GM23248 (cell line): Measurements from ENCODE around the gene CCL20. TPM values are rescaled to one million over a fixed set of nuclear protein-coding genes. Genes with fewer than 3 reads are reported as not detected.

Experiments used
- DNase-seq: peaks from one replicate; pipeline ENCODE4 v3.0.0-alpha.2; 2015
- H2AFZ ChIP-seq: fragments of 200-600 bp; sonication (generic); 2 replicates; pipeline ENCODE4 v1.6.1; 2016; ENCODE audit warnings: antibody characterized with exemption
- H3F3A ChIP-seq: fragments of 200-600 bp; sonication (generic); 2 replicates; pipeline ENCODE4 v1.6.1; 2016; ENCODE audit warnings: mild to moderate bottlenecking, antibody characterized with exemption, mixed run types; ENCODE audit not compliant: insufficient read depth
- H3K27ac ChIP-seq: fragments of 200-600 bp; sonication (generic); 2 replicates; pipeline ENCODE4 v1.5.1; 2016; ENCODE audit warnings: mild to moderate bottlenecking
- H3K27me3 ChIP-seq: fragments of 200-600 bp; sonication (generic); replicated peaks from 2 replicates; pipeline ENCODE4 v1.6.1; 2016; ENCODE audit warnings: mild to moderate bottlenecking; ENCODE audit not compliant: insufficient read depth
- H3K36me3 ChIP-seq: fragments of 200-600 bp; sonication (generic); 2 replicates; pipeline ENCODE4 v1.6.1; 2016; ENCODE audit warnings: low read depth, mild to moderate bottlenecking
- H3K4me1 ChIP-seq: fragments of 200-600 bp; sonication (generic); 2 replicates; pipeline ENCODE4 v1.6.1; 2016; ENCODE audit warnings: mild to moderate bottlenecking; ENCODE audit not compliant: insufficient read depth
- H3K4me2 ChIP-seq: fragments of 200-600 bp; sonication (generic); one replicate; pipeline ENCODE4 v1.6.1; 2016; ENCODE audit warnings: mild to moderate bottlenecking; ENCODE audit not compliant: unreplicated experiment
- H3K4me3 ChIP-seq: fragments of 200-600 bp; sonication (generic); 2 replicates; pipeline ENCODE4 v1.5.1; 2016; ENCODE audit warnings: mild to moderate bottlenecking
- H3K79me2 ChIP-seq: fragments of 200-600 bp; sonication (generic); 2 replicates; pipeline ENCODE4 v1.6.1; 2016; ENCODE audit warnings: mild to moderate bottlenecking; ENCODE audit not compliant: insufficient read depth
- H3K9ac ChIP-seq: fragments of 200-600 bp; sonication (generic); 2 replicates; pipeline ENCODE4 v1.6.1; 2016; ENCODE audit warnings: mild to moderate bottlenecking
- H3K9me2 ChIP-seq: fragments of 200-600 bp; sonication (generic); 2 replicates; pipeline ENCODE4 v1.6.1; 2016; ENCODE audit warnings: mixed run types, mild to moderate bottlenecking, moderate library complexity; ENCODE audit not compliant: insufficient read depth
- H3K9me3 ChIP-seq: fragments of 200-600 bp; sonication (generic); one replicate; pipeline ENCODE4 v1.6.1; 2017; ENCODE audit warnings: low read depth
- H4K20me1 ChIP-seq: fragments of 200-600 bp; sonication (generic); 2 replicates; pipeline ENCODE4 v1.6.0; 2016; ENCODE audit not compliant: insufficient read depth
- EZH2 ChIP-seq: fragments of 200-600 bp; sonication (generic); IDR thresholded peaks from 2 replicates; pipeline ENCODE4 v1.6.1; 2018; ENCODE audit warnings: antibody characterized with exemption, mild to moderate bottlenecking; ENCODE audit not compliant: insufficient read depth, poor library complexity, severe bottlenecking
- EZH2phosphoT487 ChIP-seq: fragments of 200-600 bp; sonication (generic); IDR thresholded peaks from 2 replicates; pipeline ENCODE4 v1.6.1; 2018; ENCODE audit warnings: antibody characterized with exemption, moderate library complexity, mild to moderate bottlenecking, low read depth; ENCODE audit not compliant: insufficient read depth
- WGBS, 2 experiments: methylation state at CpG; one replicate each; pipeline ENCODE4 v1.1.6; 2015 to 2017; ENCODE audit warnings: low lambda C conversion rate in 2 of 2, low coverage in 1 of 2; ENCODE audit errors: missing lambda C conversion rate in 2 of 2; 5-methylcytosine and 5-hydroxymethylcytosine counted together
- in situ Hi-C: fragments of 300-500 bp; cut with MboI; formaldehyde crosslinking; loops from 2 replicates; pipeline ENCODE4 v1.15.0; 2020
- polyA plus RNA-seq: library from polyadenylated mRNA; unstranded; fragments of >200 nt; fragmentation: Nextera tagmentation; extraction: Ambion mirVana; gene quantifications from 2 replicates; pipeline ENCODE4 v1.2.1, GENCODE V29; 2016
- total RNA-seq: library from RNA; depleted of rRNA; stranded (reverse); fragments of >200 nt; shearing (Covaris generic); gene quantifications from 2 replicates; pipeline ENCODE4 v1.2.3, GENCODE V29; 2014; rRNA removed

CCL20 gene, protein sequence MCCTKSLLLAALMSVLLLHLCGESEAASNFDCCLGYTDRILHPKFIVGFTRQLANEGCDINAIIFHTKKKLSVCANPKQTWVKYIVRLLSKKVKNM
- total RNA-seq (not detected in 2 replicates), polyA plus RNA-seq (not detected in 2 replicates)

DNA sequence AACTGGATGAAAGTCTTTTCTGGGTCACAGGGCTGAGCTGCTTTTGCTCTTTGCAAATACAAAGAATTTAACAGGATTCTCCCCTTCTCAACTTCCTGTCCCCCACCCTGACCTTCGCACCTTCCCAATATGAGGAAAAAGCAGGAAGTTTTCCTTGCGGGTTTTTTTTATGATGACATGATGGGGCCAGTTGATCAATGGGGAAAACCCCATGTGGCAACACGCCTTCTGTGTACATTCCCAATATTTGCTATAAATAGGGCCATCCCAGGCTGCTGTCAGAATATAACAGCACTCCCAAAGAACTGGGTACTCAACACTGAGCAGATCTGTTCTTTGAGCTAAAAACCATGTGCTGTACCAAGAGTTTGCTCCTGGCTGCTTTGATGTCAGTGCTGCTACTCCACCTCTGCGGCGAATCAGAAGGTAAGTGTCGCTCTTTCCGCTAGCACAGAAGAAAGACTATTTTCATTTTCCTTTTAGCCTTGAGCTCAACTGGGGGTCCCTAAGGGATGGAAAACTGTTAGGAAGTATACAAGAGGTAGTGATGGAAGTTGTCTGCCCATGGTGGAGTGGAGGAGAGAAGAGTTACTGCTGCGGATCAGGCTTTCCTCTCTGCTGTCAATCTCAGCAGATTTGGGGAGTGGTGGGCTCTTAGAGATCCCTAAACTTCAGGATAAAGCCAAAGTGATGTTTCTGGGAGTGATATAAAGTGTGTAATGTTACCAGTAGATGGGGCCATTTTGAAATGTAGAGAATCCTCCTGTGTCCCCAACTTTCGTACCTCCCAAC lies at the start of gene CCL20:
Gene CCL20, plus strand, starts transcription at position 281 of the 792 bp plus-strand sequence. Its CDS starts 70 bp downstream, at position 351.
- Histone ChIP-seq H3K4me2 (no peak within 1 kb of the TSS), H3K9me2 (0 out of 2 replicates have a peak, but pooled peaks cover 4% of the 10 kb centered on the region), H4K20me1 (no peaks in the 10 kb centered on the region), H3K79me2 (no peaks in the 10 kb centered on the region), H3F3A (peaks cover 20% of the 10 kb centered on the region), H3K36me3 (no peaks in the 10 kb centered on the region), H3K27ac (no peak within 1 kb of the TSS), H2AFZ (no peak within 1 kb of the TSS), H3K4me1 (peaks cover 21% of the 10 kb centered on the region), H3K9ac (no peak within 1 kb of the TSS), H3K27me3 (no peaks in the 10 kb centered on the region), H3K9me3 (no peaks in the 10 kb centered on the region), H3K4me3 (no peak within 1 kb of the TSS)
- no peak for TF ChIP-seq EZH2phosphoT487
- TF ChIP-seq EZH2 = no peak
- WGBS, 2 experiments = 95 to 96% methylated on average over 9 of the region's 9 CpGs
- DNase-seq = no peak
- in situ Hi-C loops = no loop called here

DNA sequence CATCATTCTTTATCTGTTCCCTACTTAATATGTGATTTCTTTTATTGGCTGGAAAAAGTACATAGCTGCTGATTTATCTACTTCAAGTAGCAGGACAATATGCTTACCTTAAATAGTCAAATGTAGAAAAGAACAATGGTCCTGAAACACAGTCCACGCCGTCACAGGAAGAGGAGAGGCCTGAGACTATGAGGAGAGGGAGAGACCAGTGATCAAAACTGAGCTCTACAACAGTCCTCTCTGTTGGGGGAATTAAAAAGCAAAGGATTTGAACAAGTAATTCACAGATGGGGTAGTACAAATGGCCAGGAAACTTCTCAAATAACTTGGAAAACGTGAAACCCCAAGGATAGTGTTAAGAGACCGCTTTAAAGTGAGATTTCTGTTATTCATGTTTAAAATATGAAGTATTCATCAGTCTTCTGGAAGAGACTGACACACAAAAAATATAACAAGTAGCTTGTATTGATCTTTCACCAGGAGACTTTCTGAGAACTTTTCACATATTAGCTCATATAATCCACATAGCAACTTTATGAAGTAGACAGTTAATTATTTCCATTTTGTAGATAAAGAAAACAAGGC lies 47.8 kb upstream of the CCL20 start:
- DNase-seq = no peak
- Histone ChIP-seq H4K20me1 (no peaks in the 10 kb centered on the region), H3K79me2 (no peaks in the 10 kb centered on the region), H3K9me3 (no peaks in the 10 kb centered on the region), H3K27ac (no peak overlapping the region), H2AFZ (peak overlapping the region; percentile 57), H3K36me3 (no peaks in the 10 kb centered on the region), H3K4me2 (no peak overlapping the region), H3K9me2 (no peaks in the 10 kb centered on the region), H3K9ac (no peak overlapping the region), H3K27me3 (no peaks in the 10 kb centered on the region), H3K4me3 (no peak overlapping the region), H3K4me1 (peaks cover 6% of the 10 kb centered on the region), H3F3A (no peaks in the 10 kb centered on the region)
- TF ChIP-seq EZH2 = no peak
- no peak for TF ChIP-seq EZH2phosphoT487
- in situ Hi-C loops = loop anchor here (5.0 to 25.0 kb wide), 2 partner anchors 359 to 629 kb away; no protein-coding TSS in a partner anchor
- WGBS, 2 experiments = 47 to 48% methylated on average over 4 of the region's 4 CpGs

DNA sequence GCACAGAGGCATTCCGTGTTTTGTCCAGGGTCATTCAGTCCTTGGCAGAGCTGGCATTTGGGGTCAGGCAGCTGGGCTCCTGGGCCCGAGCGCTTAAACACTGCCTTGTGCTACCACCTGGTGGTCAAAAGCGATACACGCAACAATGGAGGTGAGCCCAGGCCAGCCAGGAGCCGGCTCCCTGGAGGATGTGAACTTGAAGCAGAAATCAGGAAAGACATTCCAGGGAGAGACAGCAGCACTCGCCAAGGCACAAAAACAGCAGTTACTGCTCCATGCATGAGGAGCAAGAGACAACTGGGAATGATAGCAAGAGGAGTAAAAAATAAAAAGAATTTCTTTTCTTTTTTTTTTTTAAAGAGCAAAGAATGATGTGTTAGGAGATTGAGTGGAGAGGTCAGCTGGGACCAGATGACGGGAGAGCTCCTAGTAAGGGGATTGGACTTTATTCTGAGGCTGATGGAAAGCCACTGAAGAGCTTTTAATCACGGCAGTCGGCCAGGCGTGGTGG lies 47.2 kb upstream of the CCL20 start:
- Histone ChIP-seq H3K9me2 (no peaks in the 10 kb centered on the region), H3K4me3 (no peak overlapping the region), H3K4me1 (peaks cover 6% of the 10 kb centered on the region), H3K27me3 (no peaks in the 10 kb centered on the region), H3K9ac (no peak overlapping the region), H3K27ac (no peak overlapping the region), H4K20me1 (no peaks in the 10 kb centered on the region), H3K36me3 (no peaks in the 10 kb centered on the region), H3K4me2 (no peak overlapping the region), H3K79me2 (no peaks in the 10 kb centered on the region), H3F3A (no peaks in the 10 kb centered on the region), H2AFZ (peak overlapping the region; percentile 57), H3K9me3 (no peaks in the 10 kb centered on the region)
- peak; percentile 83 for DNase-seq
- 27 to 29% methylated on average over 11 of the region's 11 CpGs for WGBS, 2 experiments
- in situ Hi-C loops = loop anchor here (5.0 to 25.0 kb wide), 2 partner anchors 359 to 629 kb away; no protein-coding TSS in a partner anchor
- no peak for TF ChIP-seq EZH2phosphoT487
- no peak for TF ChIP-seq EZH2

DNA sequence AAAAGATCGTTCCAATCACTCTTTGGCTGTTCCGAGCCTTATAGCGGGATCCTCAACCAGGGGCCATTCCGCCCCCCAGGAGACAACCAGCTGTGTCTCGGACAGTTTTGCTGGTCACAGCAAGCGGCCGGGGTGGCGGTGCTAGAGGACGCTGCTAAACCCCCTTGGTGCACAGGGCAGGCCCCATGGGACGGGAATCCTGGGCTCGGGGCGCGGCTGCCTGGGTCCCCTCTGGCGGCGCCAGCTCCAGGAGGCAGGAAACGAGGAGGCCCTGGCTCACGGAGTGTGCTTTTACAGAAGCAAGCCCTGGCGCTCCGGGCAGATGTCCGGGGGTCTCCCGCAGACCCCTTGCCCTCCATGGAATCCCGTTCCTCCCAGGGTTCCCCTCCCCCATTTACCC lies 45.8 kb upstream of the CCL20 start:
- no peaks in the 10 kb centered on the region for H3K36me3 ChIP-seq
- no peak for DNase-seq
- H3K27ac ChIP-seq = no peak overlapping the region
- no peak for TF ChIP-seq EZH2phosphoT487
- TF ChIP-seq EZH2 = no peak
- 94% methylated on average over 20 of the region's 22 CpGs for WGBS, 2 experiments
- H2AFZ ChIP-seq = no peak overlapping the region
- H3K4me3 ChIP-seq = no peak overlapping the region
- no peaks in the 10 kb centered on the region for H3K27me3 ChIP-seq
- H3K79me2 ChIP-seq = no peaks in the 10 kb centered on the region
- peaks cover 6% of the 10 kb centered on the region for H3K4me1 ChIP-seq
- no peak overlapping the region for H3K9ac ChIP-seq
- H3K9me3 ChIP-seq = no peaks in the 10 kb centered on the region
- in situ Hi-C loops = loop anchor here (5.0 to 25.0 kb wide), 2 partner anchors 361 to 631 kb away; no protein-coding TSS in a partner anchor
- no peak overlapping the region for H3K4me2 ChIP-seq
- no peaks in the 10 kb centered on the region for H3K9me2 ChIP-seq
- H4K20me1 ChIP-seq = no peaks in the 10 kb centered on the region
- no peaks in the 10 kb centered on the region for H3F3A ChIP-seq
